RWPE2 (cell line): ENCODE measurements around the gene ST3GAL3.

Experiments used
- ATAC-seq: fragments of 200-7000 bp; cut with Tn5 transposase; 3 replicates; pipeline ENCODE4 v1.9.1; 2021; ENCODE audit warnings: low read depth
- DNase-seq: peaks from one replicate; pipeline ENCODE4 v3.0.0-alpha.2; 2020; ENCODE audit warnings: low spot score
- H3K27ac ChIP-seq: fragments of 450-650 bp; 2 replicates; pipeline ENCODE4 v1.5.1; 2017; ENCODE audit warnings: mild to moderate bottlenecking; ENCODE audit not compliant: poor library complexity, severe bottlenecking
- H3K27me3 ChIP-seq: fragments of 250-450 bp; sonication (Bioruptor Pico); 2 replicates; pipeline ENCODE4 v1.5.1; 2021; ENCODE audit warnings: mild to moderate bottlenecking, moderate library complexity; ENCODE audit not compliant: insufficient read depth, poor library complexity, severe bottlenecking
- H3K36me3 ChIP-seq: fragments of 250-450 bp; sonication (Bioruptor Pico); 2 replicates; pipeline ENCODE4 v1.5.1; 2020; ENCODE audit warnings: low read depth, mild to moderate bottlenecking, moderate library complexity
- H3K4me1 ChIP-seq: fragments of 250-450 bp; sonication (Bioruptor Pico); 2 replicates; pipeline ENCODE4 v1.5.1; 2021; ENCODE audit warnings: mild to moderate bottlenecking, moderate library complexity; ENCODE audit not compliant: insufficient read depth, poor library complexity, severe bottlenecking
- H3K4me3 ChIP-seq: fragments of 250-450 bp; sonication (Bioruptor Pico); 2 replicates; pipeline ENCODE4 v1.5.1; 2021; ENCODE audit warnings: mild to moderate bottlenecking, moderate library complexity; ENCODE audit not compliant: severe bottlenecking
- H3K9me3 ChIP-seq: fragments of 250-450 bp; sonication (Bioruptor Pico); 2 replicates; pipeline ENCODE4 v1.5.1; 2021; ENCODE audit warnings: mild to moderate bottlenecking, moderate library complexity; ENCODE audit not compliant: severe bottlenecking
- CTCF ChIP-seq: fragments of 450-650 bp; IDR thresholded peaks from one replicate; pipeline ENCODE4 v1.5.1; 2017; ENCODE audit warnings: mild to moderate bottlenecking, moderate library complexity; ENCODE audit not compliant: poor library complexity, severe bottlenecking

The ST3GAL3 gene

GRCh38 chr1:43842175-43842498, 134.8 kb downstream of the ST3GAL3 start:
- ATAC-seq: no peak
- Histone ChIP-seq H3K4me1 (peaks cover 8% of the 10 kb centered on the region), H3K9me3 (no peaks in the 10 kb centered on the region), H3K27ac (no peak overlapping the region), H3K36me3 (peaks cover 30% of the 10 kb centered on the region), H3K4me3 (no peak overlapping the region), H3K27me3 (no peaks in the 10 kb centered on the region)
- TF ChIP-seq CTCF: no peak
- DNase-seq: no peak

GRCh38 chr1:43843684-43844083, 136.3 kb downstream of the ST3GAL3 start:
- Histone ChIP-seq H3K9me3 (no peaks in the 10 kb centered on the region), H3K27ac (no peak overlapping the region), H3K4me3 (no peak overlapping the region), H3K36me3 (peaks cover 24% of the 10 kb centered on the region), H3K4me1 (peaks cover 15% of the 10 kb centered on the region), H3K27me3 (no peaks in the 10 kb centered on the region)
- no peak for DNase-seq
- TF ChIP-seq CTCF: peak; percentile 10
- ATAC-seq: no peak

- no peak for TF ChIP-seq CTCF
- no peak for DNase-seq
- no peak overlapping the region for H3K27ac ChIP-seq
- peaks cover 21% of the 10 kb centered on the region for H3K36me3 ChIP-seq
- H3K4me1 ChIP-seq: peaks cover 15% of the 10 kb centered on the region
- no peak for ATAC-seq
- no peaks in the 10 kb centered on the region for H3K27me3 ChIP-seq
- no peaks in the 10 kb centered on the region for H3K9me3 ChIP-seq
- H3K4me3 ChIP-seq: no peak overlapping the region
These were observed 136.8 kb downstream of the ST3GAL3 start for GRCh38 chr1:43844114-43844513.

GRCh38 chr1:43847290-43847689, 140.0 kb downstream of the ST3GAL3 start:
- DNase-seq (no peak), ATAC-seq (0 out of 3 replicates have a peak, but pooled peaks have one; percentile 19)
- no peak overlapping the region for H3K4me3 ChIP-seq
- H3K9me3 ChIP-seq: no peaks in the 10 kb centered on the region
- H3K27ac ChIP-seq: no peak overlapping the region
- H3K4me1 ChIP-seq: peaks cover 15% of the 10 kb centered on the region
- peaks cover 7% of the 10 kb centered on the region; the same call in 1 of the 2 replicates for H3K36me3 ChIP-seq
- TF ChIP-seq CTCF: no peak
- H3K27me3 ChIP-seq: no peaks in the 10 kb centered on the region

GRCh38 chr1:43847882-43848281, 140.5 kb downstream of the ST3GAL3 start:
- TF ChIP-seq CTCF: no peak
- Histone ChIP-seq H3K4me1 (peaks cover 15% of the 10 kb centered on the region), H3K9me3 (no peaks in the 10 kb centered on the region), H3K36me3 (peaks cover under 1% of the 10 kb centered on the region; the same call in 1 of the 2 replicates), H3K27me3 (no peaks in the 10 kb centered on the region), H3K4me3 (no peak overlapping the region), H3K27ac (no peak overlapping the region)
- ATAC-seq: no peak
- no peak for DNase-seq
